ENCODE measurements around the gene ZNF547. TPM values are rescaled to one million over a fixed set of nuclear protein-coding genes. Genes with fewer than 3 reads are reported as not detected.

ZNF547 gene
- total RNA-seq: 1 to 10 TPM in 1 of 2 donors, not detected in 1; 3.9 TPM

GRCh38 chr19:57362997-57363687 is at the start of gene ZNF547, which contains the start of gene TRAPPC2B:
Gene ZNF547, plus strand, starts transcription at chr19:57363551. Its CDS starts 5,005 bp downstream, at chr19:57368556.
Gene TRAPPC2B, plus strand, starts transcription at chr19:57363551. Its CDS starts 1,283 bp downstream, at chr19:57364834.
- H3K9me3 ChIP-seq: peaks cover 0 to 18% (median 0%) of the 10 kb centered on the region in 3 donors
- H3K4me3 ChIP-seq: peak within 1 kb of the TSS; percentile 31 to 63
- TF ChIP-seq POLR2A (IDR thresholded peaks at IDR 0.05) (peak in 2 of 3 donors; percentile 61 to 74), CTCF (IDR thresholded peaks at IDR 0.05) (no peak)
- H3K4me1 ChIP-seq: peaks cover 12% of the 10 kb centered on the region
- WGBS, 2 donors: 1% methylated on average over 36 to 47 of the region's 47 CpGs
- intact Hi-C loops (cut with DNase I): no loop called here
- no peaks in the 10 kb centered on the region for H3K36me3 ChIP-seq (replicated peaks in 1 of 2; ENCODE audit: insufficient read depth in 1 of 2, low read depth in 2 of 2)
- peak within 1 kb of the TSS; percentile 71 to 86 (median 78) for H3K27ac ChIP-seq
- ATAC-seq: peak; percentile 100
- no peaks in the 10 kb centered on the region for H3K27me3 ChIP-seq
- peak; percentile 98 to 99 (median 98) for DNase-seq

DNA sequence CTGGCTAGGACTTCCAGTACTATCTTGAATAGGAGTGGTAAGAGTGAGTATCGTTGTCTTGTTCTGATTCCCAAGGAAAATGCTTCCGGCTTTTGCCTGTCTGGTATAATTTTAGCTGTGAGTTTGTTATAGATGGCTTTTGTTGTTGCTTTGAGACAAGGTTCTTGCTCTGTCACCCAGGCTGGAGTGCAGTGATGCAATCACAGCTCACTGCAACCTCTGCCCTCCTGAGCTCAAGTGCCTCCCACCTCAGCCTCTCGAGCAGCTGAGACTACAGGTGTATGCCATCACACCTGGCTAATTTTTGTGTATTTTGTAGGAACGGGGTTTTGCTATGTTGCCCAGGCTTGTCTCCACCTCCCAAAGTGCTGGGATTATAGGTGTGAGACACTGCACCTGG is 49.2 kb upstream of the ZNF547 start:
- no peak for DNase-seq
- Histone ChIP-seq H3K27ac (no peak overlapping the region), H3K36me3 (replicated peaks in 1 of 2; ENCODE audit: insufficient read depth in 1 of 2, low read depth in 2 of 2) (no peaks in the 10 kb centered on the region), H3K4me3 (no peak overlapping the region), H3K4me1 (no peaks in the 10 kb centered on the region), H3K27me3 (peaks cover 0 to 8% of the 10 kb centered on the region in 2 donors), H3K9me3 (no peaks in the 10 kb centered on the region)
- 51 to 74% methylated on average over 4 of the region's 4 CpGs for WGBS, 2 donors
- intact Hi-C loops (cut with DNase I): no loop called here
- no peak for ATAC-seq
- TF ChIP-seq POLR2A (IDR thresholded peaks at IDR 0.05) (no peak), CTCF (IDR thresholded peaks at IDR 0.05) (no peak)

DNA sequence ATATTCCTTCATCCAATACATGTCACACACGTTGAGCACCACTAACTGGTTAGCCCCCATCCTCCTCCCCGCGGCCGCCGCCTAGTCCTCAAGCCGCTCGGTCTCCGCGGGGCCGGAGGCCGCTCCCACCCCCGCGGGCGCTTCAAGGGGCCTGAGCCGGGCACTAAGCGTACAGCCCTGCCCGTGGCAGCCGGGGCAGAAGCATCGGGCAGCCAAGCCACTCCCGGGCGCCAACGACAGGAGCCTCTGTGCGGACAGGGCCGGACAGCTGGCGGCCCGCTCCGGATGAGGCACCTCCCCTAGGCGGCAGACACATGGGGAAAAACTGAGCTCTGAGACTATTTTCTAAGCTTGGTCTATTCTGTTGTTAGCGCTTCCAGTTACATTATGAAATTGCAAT is 45.8 kb upstream of the ZNF547 start:
- no peak overlapping the region for H3K27ac ChIP-seq
- H3K27me3 ChIP-seq: peaks cover 0 to 8% of the 10 kb centered on the region in 2 donors
- TF ChIP-seq CTCF (IDR thresholded peaks at IDR 0.05) (no peak), POLR2A (IDR thresholded peaks at IDR 0.05) (no peak)
- H3K36me3 ChIP-seq (replicated peaks in 1 of 2; ENCODE audit: insufficient read depth in 1 of 2, low read depth in 2 of 2): no peaks in the 10 kb centered on the region
- H3K4me1 ChIP-seq: peaks cover 24% of the 10 kb centered on the region
- ATAC-seq (no peak), DNase-seq (no peak)
- H3K9me3 ChIP-seq: no peaks in the 10 kb centered on the region
- intact Hi-C loops (cut with DNase I): no loop called here
- 13 to 15% methylated on average over 16 to 29 of the region's 29 CpGs for WGBS, 2 donors
- no peak overlapping the region for H3K4me3 ChIP-seq

GRCh38 chr19:57319869-57320179 is 43.5 kb upstream of the ZNF547 start:
- no peaks in the 10 kb centered on the region for H3K9me3 ChIP-seq
- ATAC-seq: no peak
- intact Hi-C loops (cut with DNase I): no loop called here
- no peak for TF ChIP-seq CTCF (IDR thresholded peaks at IDR 0.05)
- peaks cover 24% of the 10 kb centered on the region for H3K4me1 ChIP-seq
- no peak for DNase-seq
- H3K27me3 ChIP-seq: peaks cover 0 to 8% of the 10 kb centered on the region in 2 donors
- peak overlapping the region; percentile 44 to 62 for H3K4me3 ChIP-seq
- peaks cover 0 to 2% of the 10 kb centered on the region in 2 donors for H3K36me3 ChIP-seq (replicated peaks in 1 of 2; ENCODE audit: insufficient read depth in 1 of 2, low read depth in 2 of 2)
- 0 to 6% methylated on average over 1 of the region's 1 CpG for WGBS, 2 donors
- peak overlapping the region; percentile 63 to 85 (median 74) for H3K27ac ChIP-seq

Measured in body of pancreas (tissue), 4 donors.